Measurements from ENCODE around the gene FOLR3.
"Not testable (repeated sequence)": the region's sequence is repeated elsewhere in the genome, so short reads cannot be mapped to it uniquely, and the experiment has no call there.

The FOLR3 gene
- 0 reads per million in 2 experiments for total RNA-seq

GRCh38 chr11:72135473-72135872, at the start of gene FOLR3:
FOLR3 (plus strand) TSS chr11:72135725; CDS start chr11:72135953, 228 bp downstream.
- DNase-seq (ENCODE audit: low read depth) = not testable (repeated sequence)

- no peak for DNase-seq (ENCODE audit: low read depth)
Measured at GRCh38 chr11:72088076-72088808, 47.3 kb upstream of the FOLR3 start.

GRCh38 chr11:72091292-72091691, 44.2 kb upstream of the FOLR3 start:
- peak; percentile 60 for DNase-seq (ENCODE audit: low read depth)

- DNase-seq (ENCODE audit: low read depth) = no peak
Measured at GRCh38 chr11:72098741-72099140, 36.8 kb upstream of the FOLR3 start.

- DNase-seq (ENCODE audit: low read depth) = no peak
Measured at GRCh38 chr11:72100009-72100408, 35.5 kb upstream of the FOLR3 start.

GRCh38 chr11:72100462-72100861, 35.1 kb upstream of the FOLR3 start:
- no peak for DNase-seq (ENCODE audit: low read depth)

- no peak for DNase-seq (ENCODE audit: low read depth)
Measured at GRCh38 chr11:72102162-72102561, 33.4 kb upstream of the FOLR3 start.

GRCh38 chr11:72102631-72102945, 32.9 kb upstream of the FOLR3 start:
- no peak for DNase-seq (ENCODE audit: low read depth)

- peak; percentile 96 for DNase-seq (ENCODE audit: low read depth)
Measured at GRCh38 chr11:72102946-72103753, 32.4 kb upstream of the FOLR3 start, which contains the start of gene LAMTOR1. LAMTOR1 (minus strand) TSS chr11:72103297; CDS start chr11:72103224, 73 bp downstream.

GRCh38 chr11:72103754-72104167, 31.8 kb upstream of the FOLR3 start:
- DNase-seq (ENCODE audit: low read depth) = no peak

GRCh38 chr11:72105888-72106287, 29.6 kb upstream of the FOLR3 start, which contains the start of gene TOMT:
TOMT (plus strand) TSS chr11:72105924; CDS start chr11:72105952, 28 bp downstream.
- DNase-seq (ENCODE audit: low read depth) = no peak

GRCh38 chr11:72111300-72112142, 24.0 kb upstream of the FOLR3 start:
- no peak for DNase-seq (ENCODE audit: low read depth)

GRCh38 chr11:72112143-72112977, 23.2 kb upstream of the FOLR3 start, which contains the start of gene ANAPC15:
ANAPC15 (minus strand) TSS chr11:72112695; CDS start chr11:72111276, 1,419 bp downstream.
- peak; percentile 97 for DNase-seq (ENCODE audit: low read depth)

GRCh38 chr11:72112978-72113808, 22.3 kb upstream of the FOLR3 start:
- DNase-seq (ENCODE audit: low read depth) = no peak

GRCh38 chr11:72114570-72114969, 21.0 kb upstream of the FOLR3 start:
- DNase-seq (ENCODE audit: low read depth) = no peak

- no peak for DNase-seq (ENCODE audit: low read depth)
Measured at GRCh38 chr11:72116019-72116755, 19.3 kb upstream of the FOLR3 start.

- DNase-seq (ENCODE audit: low read depth) = no peak
Measured at GRCh38 chr11:72119198-72119597, 16.3 kb upstream of the FOLR3 start.

- DNase-seq (ENCODE audit: low read depth) = no peak
Measured at GRCh38 chr11:72120930-72121329, 14.6 kb upstream of the FOLR3 start.

GRCh38 chr11:72122607-72123006, 12.9 kb upstream of the FOLR3 start:
- DNase-seq (ENCODE audit: low read depth) = no peak
